Stimulated activated CD4-positive, alpha-beta T cell treated with anti-CD3 and anti-CD28 coated beads, Interleukin-4, amount 100 ng/mL, for 1 hour (primary cell): ENCODE results near the gene ACSF3.

ENCODE experiments used
- DNase-seq: peaks from one replicate; pipeline ENCODE4 v3.0.0-alpha.2; 2020

The ACSF3 gene

GRCh38 chr16:89134269-89134668 is 40.6 kb downstream of the ACSF3 start:
- no peak for DNase-seq

GRCh38 chr16:89135166-89135565 is 41.5 kb downstream of the ACSF3 start:
- no peak for DNase-seq

GRCh38 chr16:89135971-89136765 is 42.5 kb downstream of the ACSF3 start:
- no peak for DNase-seq

- no peak for DNase-seq
Observed at GRCh38 chr16:89136931-89137330, 43.3 kb downstream of the ACSF3 start.

- no peak for DNase-seq
Observed at GRCh38 chr16:89137666-89138512, 44.2 kb downstream of the ACSF3 start.

- no peak for DNase-seq
Observed at GRCh38 chr16:89138513-89138795, 44.8 kb downstream of the ACSF3 start.

- DNase-seq: no peak
Observed at GRCh38 chr16:89138843-89139520, 45.3 kb downstream of the ACSF3 start.

- DNase-seq: no peak
Observed at GRCh38 chr16:89139907-89140361, 46.3 kb downstream of the ACSF3 start.

- no peak for DNase-seq
Observed at GRCh38 chr16:89140401-89140800, 46.7 kb downstream of the ACSF3 start.

GRCh38 chr16:89140981-89141883 is 47.6 kb downstream of the ACSF3 start:
- no peak for DNase-seq

GRCh38 chr16:89141884-89142267 is 48.2 kb downstream of the ACSF3 start:
- DNase-seq: no peak

GRCh38 chr16:89142474-89143195 is 49.0 kb downstream of the ACSF3 start:
- DNase-seq: no peak

GRCh38 chr16:89143201-89143741 is 49.6 kb downstream of the ACSF3 start:
- DNase-seq: no peak

GRCh38 chr16:89143911-89144675 is 50.4 kb downstream of the ACSF3 start:
- DNase-seq: no peak

GRCh38 chr16:89144681-89145080 is 51.0 kb downstream of the ACSF3 start:
- DNase-seq: no peak

- DNase-seq: no peak
Observed at GRCh38 chr16:89145406-89146161, 51.9 kb downstream of the ACSF3 start.

GRCh38 chr16:89146211-89147005 is 52.8 kb downstream of the ACSF3 start:
- no peak for DNase-seq

- no peak for DNase-seq
Observed at GRCh38 chr16:89147085-89147817, 53.6 kb downstream of the ACSF3 start.
